ENCODE measurements around the gene ZNF57. TPM values are rescaled to one million over a fixed set of nuclear protein-coding genes. Genes with fewer than 3 reads are reported as not detected.
A peak's percentile ranks its signal among the peaks of the same experiment; 100 is the strongest.

Gene ZNF57
- total RNA-seq, 6 experiments from 2014 or later: 0.98 to 2.9 (median 1.7) TPM

GRCh38 chr19:2877398-2878331, 23.1 kb upstream of the ZNF57 start:
- no peak overlapping the region for H3K4me3 ChIP-seq
- intact Hi-C loops (cut with DNase I): loop anchor here in 1 of 2 donors (10.0 kb wide), 1 partner anchor 223 kb away; no protein-coding TSS in a partner anchor
- H3K9me3 ChIP-seq: peaks cover 0 to 26% (median 0%) of the 10 kb centered on the region in 4 donors
- DNase-seq (no peak), ATAC-seq (no peak)
- H3K27me3 ChIP-seq: no peaks in the 10 kb centered on the region
- TF ChIP-seq CTCF (IDR thresholded peaks at IDR 0.05) (no peak), POLR2A (IDR thresholded peaks at IDR 0.05) (no peak)
- no peaks in the 10 kb centered on the region for H3K4me1 ChIP-seq
- H3K36me3 ChIP-seq: no peaks in the 10 kb centered on the region
- WGBS (ENCODE audit: insufficient coverage, low coverage, low lambda C conversion rate, missing lambda C conversion rate): 79% methylated on average over 28 of the region's 32 CpGs
- no peak overlapping the region for H3K27ac ChIP-seq

- H3K4me1 ChIP-seq: no peaks in the 10 kb centered on the region
- no peaks in the 10 kb centered on the region for H3K27me3 ChIP-seq
- no peak overlapping the region for H3K4me3 ChIP-seq
- no peak overlapping the region for H3K27ac ChIP-seq
- H3K9me3 ChIP-seq: peaks cover 0 to 4% (median 0%) of the 10 kb centered on the region in 4 donors
- 88% methylated on average over 14 of the region's 14 CpGs for WGBS (ENCODE audit: insufficient coverage, low coverage, low lambda C conversion rate, missing lambda C conversion rate)
- DNase-seq: no peak
- TF ChIP-seq POLR2A (IDR thresholded peaks at IDR 0.05): no peak
- TF ChIP-seq CTCF (IDR thresholded peaks at IDR 0.05): no peak
- no peak for ATAC-seq
- intact Hi-C loops (cut with DNase I): no loop called here
- no peaks in the 10 kb centered on the region for H3K36me3 ChIP-seq
These were observed 16.9 kb upstream of the ZNF57 start for GRCh38 chr19:2883686-2884439.

GRCh38 chr19:2885736-2886135, 15.0 kb upstream of the ZNF57 start:
- Histone ChIP-seq H3K27me3 (no peaks in the 10 kb centered on the region), H3K27ac (no peak overlapping the region), H3K9me3 (no peaks in the 10 kb centered on the region), H3K4me1 (no peaks in the 10 kb centered on the region), H3K4me3 (no peak overlapping the region), H3K36me3 (no peaks in the 10 kb centered on the region)
- TF ChIP-seq CTCF (IDR thresholded peaks at IDR 0.05) (no peak), POLR2A (IDR thresholded peaks at IDR 0.05) (no peak)
- no peak for DNase-seq
- whole genome bisulfite sequencing (ENCODE audit: insufficient coverage, low coverage, low lambda C conversion rate, missing lambda C conversion rate): 73% methylated on average over 6 of the region's 17 CpGs
- ATAC-seq: no peak
- intact Hi-C loops (cut with DNase I): no loop called here

- Histone ChIP-seq H3K4me1 (no peaks in the 10 kb centered on the region), H3K4me3 (no peak overlapping the region), H3K27me3 (no peaks in the 10 kb centered on the region), H3K36me3 (no peaks in the 10 kb centered on the region), H3K27ac (no peak overlapping the region), H3K9me3 (no peaks in the 10 kb centered on the region)
- intact Hi-C loops (cut with DNase I): no loop called here
- TF ChIP-seq CTCF (IDR thresholded peaks at IDR 0.05): peak; percentile 64 to 75 (median 68)
- no peak for TF ChIP-seq POLR2A (IDR thresholded peaks at IDR 0.05)
- ATAC-seq: peak; percentile 86 to 95 (median 90)
- DNase-seq: no peak
- WGBS (ENCODE audit: insufficient coverage, low coverage, low lambda C conversion rate, missing lambda C conversion rate): 12% methylated on average over 8 of the region's 9 CpGs
These were observed 13.3 kb upstream of the ZNF57 start for GRCh38 chr19:2887391-2887914.
